Astrocyte (in vitro differentiated cells and primary cell): ENCODE data around the gene SCYGR6.

Experiments
- CTCF ChIP-seq: IDR thresholded peaks from 2 replicates; pipeline ENCODE4 v1.5.1; 2011; ENCODE audit warnings: low read depth, mild to moderate bottlenecking, inconsistent platforms, low read length, moderate library complexity; ENCODE audit not compliant: insufficient read depth
- EZH2 ChIP-seq: IDR thresholded peaks from 2 replicates; pipeline ENCODE4 v1.6.1; 2012; ENCODE audit warnings: mild to moderate bottlenecking, low read length, inconsistent platforms; ENCODE audit not compliant: insufficient read depth

- TF ChIP-seq CTCF (no peak), EZH2 (no peak)
These were observed 23.0 kb downstream of the SCYGR6 start for GRCh38 chr2:227701556-227701955.
